Measurements from ENCODE around the gene TMEM198.

GRCh38 chr2:219525533-219526232 is 18.1 kb upstream of the TMEM198 start:
- no peak for TF ChIP-seq POLR2A (IDR thresholded peaks at IDR 0.05; ENCODE audit: low read depth, low read length)
- TF ChIP-seq POLR2AphosphoS5 (IDR thresholded peaks at IDR 0.05; ENCODE audit: low read depth, low read length), result no peak
